GM18498 (cell line): ENCODE results near the gene SFTPA2.
"Not testable (repeated sequence)": the region's sequence is repeated elsewhere in the genome, so short reads cannot be mapped to it uniquely, and the experiment has no call there.

Experiments
- ATAC-seq: cut with Tn5 transposase; IDR thresholded peaks from one replicate; pipeline ENCODE4 v1.9.1; 2021; ENCODE audit warnings: mild to moderate bottlenecking, moderate library complexity; ENCODE audit not compliant: unreplicated experiment

The SFTPA2 gene

GRCh38 chr10:79516532-79517205 is 43.5 kb downstream of the SFTPA2 start:
- not testable (repeated sequence) for ATAC-seq

- not testable (repeated sequence) for ATAC-seq
These were observed 48.2 kb downstream of the SFTPA2 start, which contains the start of gene EIF5AL1 for GRCh38 chr10:79511891-79512583. TSS of gene EIF5AL1 (plus strand) at chr10:79512533. CDS start at chr10:79512650, 117 bp downstream.

- ATAC-seq, result not testable (repeated sequence)
These were observed 50.2 kb downstream of the SFTPA2 start for GRCh38 chr10:79509934-79510508.

GRCh38 chr10:79509306-79509933 is 50.8 kb downstream of the SFTPA2 start:
- ATAC-seq, result not testable (repeated sequence)

- not testable (repeated sequence) for ATAC-seq
These were observed 52.0 kb downstream of the SFTPA2 start for GRCh38 chr10:79508245-79508644.

GRCh38 chr10:79507440-79508167 is 52.6 kb downstream of the SFTPA2 start:
- ATAC-seq, result no peak
